Upper lobe of left lung (tissue), 4 donors: ENCODE measurements around the gene ATP2C1.

ENCODE experiments used
- EP300 ChIP-seq, 4 donors: sonication (generic); formaldehyde crosslinking; IDR thresholded peaks; one replicate each; pipeline ENCODE4 v1.5.1; 2017; ENCODE audit warnings: antibody characterized with exemption in 4 of 4, control low read depth in 2 of 4
- POLR2A ChIP-seq, 4 donors: fragments of 450-650 bp; IDR thresholded peaks; one replicate each; pipeline ENCODE4 v1.5.1; 2016 to 2017; ENCODE audit warnings: antibody characterized with exemption in 4 of 4, mild to moderate bottlenecking in 2 of 4
- POLR2AphosphoS5 ChIP-seq, 2 donors: sonication (generic); formaldehyde crosslinking; IDR thresholded peaks; one replicate each; pipeline ENCODE4 v1.5.1; 2017; ENCODE audit warnings: antibody characterized with exemption in 2 of 2
- TF ChIP-seq, protein P1 (sequence below), 6 experiments: fragments of 450-650 bp in 4 of 6; fragments of 200-600 bp in 2 of 6; sonication (generic) in 2 of 6; IDR thresholded peaks; one replicate each; pipeline ENCODE4 v1.5.1; 2016 to 2019; ENCODE audit warnings: antibody characterized with exemption in 6 of 6

DNA sequence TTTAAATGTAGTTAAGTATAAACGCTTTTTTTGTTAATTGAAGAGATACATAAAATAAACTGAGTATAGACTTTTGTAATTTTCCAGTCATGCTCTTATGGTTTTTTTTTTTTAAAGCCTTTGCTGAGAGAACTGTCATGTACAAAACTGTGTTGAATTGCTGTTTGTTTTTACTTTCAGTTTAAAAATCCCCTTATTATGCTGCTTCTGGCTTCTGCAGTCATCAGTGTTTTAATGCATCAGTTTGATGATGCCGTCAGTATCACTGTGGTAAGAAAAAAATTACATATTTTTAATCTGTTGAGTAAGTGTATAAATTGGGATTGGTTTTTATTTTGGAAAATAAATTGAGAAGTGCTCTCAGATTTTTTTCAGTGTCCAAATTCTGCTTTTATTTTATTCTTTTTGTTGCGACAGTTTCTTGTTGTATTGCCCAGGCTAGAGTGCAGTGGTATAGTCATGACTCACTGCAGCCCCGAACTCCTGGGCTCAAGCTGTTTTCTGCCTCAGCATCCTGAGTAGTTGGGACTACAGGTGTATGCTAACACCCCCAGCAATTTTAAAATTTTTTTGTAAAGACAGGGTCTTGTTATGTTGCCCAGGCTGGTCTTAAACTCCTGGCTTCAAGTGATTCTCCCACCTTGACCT, 40.7 kb downstream of the ATP2C1 start:
- TF ChIP-seq POLR2AphosphoS5 (IDR thresholded peaks at IDR 0.05) = no peak
- TF ChIP-seq, protein P1, sequence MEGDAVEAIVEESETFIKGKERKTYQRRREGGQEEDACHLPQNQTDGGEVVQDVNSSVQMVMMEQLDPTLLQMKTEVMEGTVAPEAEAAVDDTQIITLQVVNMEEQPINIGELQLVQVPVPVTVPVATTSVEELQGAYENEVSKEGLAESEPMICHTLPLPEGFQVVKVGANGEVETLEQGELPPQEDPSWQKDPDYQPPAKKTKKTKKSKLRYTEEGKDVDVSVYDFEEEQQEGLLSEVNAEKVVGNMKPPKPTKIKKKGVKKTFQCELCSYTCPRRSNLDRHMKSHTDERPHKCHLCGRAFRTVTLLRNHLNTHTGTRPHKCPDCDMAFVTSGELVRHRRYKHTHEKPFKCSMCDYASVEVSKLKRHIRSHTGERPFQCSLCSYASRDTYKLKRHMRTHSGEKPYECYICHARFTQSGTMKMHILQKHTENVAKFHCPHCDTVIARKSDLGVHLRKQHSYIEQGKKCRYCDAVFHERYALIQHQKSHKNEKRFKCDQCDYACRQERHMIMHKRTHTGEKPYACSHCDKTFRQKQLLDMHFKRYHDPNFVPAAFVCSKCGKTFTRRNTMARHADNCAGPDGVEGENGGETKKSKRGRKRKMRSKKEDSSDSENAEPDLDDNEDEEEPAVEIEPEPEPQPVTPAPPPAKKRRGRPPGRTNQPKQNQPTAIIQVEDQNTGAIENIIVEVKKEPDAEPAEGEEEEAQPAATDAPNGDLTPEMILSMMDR (IDR thresholded peaks at IDR 0.05) = no peak
- TF ChIP-seq POLR2A (IDR thresholded peaks at IDR 0.05) = no peak
- no peak for TF ChIP-seq EP300 (IDR thresholded peaks at IDR 0.05)
